ENCODE data around the gene MID1IP1. TPM values are rescaled to one million over a fixed set of nuclear protein-coding genes. Genes with fewer than 3 reads are reported as not detected.
A peak's percentile ranks its signal among the peaks of the same experiment; 100 is the strongest.

MID1IP1 gene
- total RNA-seq, 2 donors from 2014 or later: 42.8 to 53.2 TPM

GRCh38 chrX:38847903-38848230 lies 46.6 kb downstream of the MID1IP1 start:
- no peak overlapping the region for H3K4me3 ChIP-seq
- WGBS, 2 donors: 6 to 30% methylated on average over 1 of the region's 1 CpG
- H3K4me1 ChIP-seq: peaks cover 17% of the 10 kb centered on the region
- no peak for TF ChIP-seq CTCF (IDR thresholded peaks at IDR 0.05)
- TF ChIP-seq POLR2A (IDR thresholded peaks at IDR 0.05): no peak
- H3K27ac ChIP-seq: peak overlapping the region in 3 of 4 donors; percentile 39 to 70 (median 55)
- DNase-seq (no peak), ATAC-seq (no peak)
- no peaks in the 10 kb centered on the region for H3K36me3 ChIP-seq (replicated peaks in 1 of 2; ENCODE audit: insufficient read depth in 1 of 2, low read depth in 2 of 2)
- H3K9me3 ChIP-seq: no peaks in the 10 kb centered on the region
- intact Hi-C loops (cut with DNase I): no loop called here
- no peaks in the 10 kb centered on the region for H3K27me3 ChIP-seq

- WGBS, 2 donors: 89 to 94% methylated on average over 6 to 7 of the region's 7 CpGs
- ATAC-seq: no peak
- intact Hi-C loops (cut with DNase I): no loop called here
- Histone ChIP-seq H3K4me3 (no peak overlapping the region), H3K36me3 (replicated peaks in 1 of 2; ENCODE audit: insufficient read depth in 1 of 2, low read depth in 2 of 2) (no peaks in the 10 kb centered on the region), H3K27me3 (no peaks in the 10 kb centered on the region), H3K9me3 (no peaks in the 10 kb centered on the region), H3K27ac (no peak overlapping the region), H3K4me1 (peaks cover 17% of the 10 kb centered on the region)
- DNase-seq: no peak
- no peak for TF ChIP-seq POLR2A (IDR thresholded peaks at IDR 0.05)
- no peak for TF ChIP-seq CTCF (IDR thresholded peaks at IDR 0.05)
These were observed 47.6 kb downstream of the MID1IP1 start for GRCh38 chrX:38848671-38849455.

- H3K4me1 ChIP-seq: peaks cover 17% of the 10 kb centered on the region
- TF ChIP-seq POLR2A (IDR thresholded peaks at IDR 0.05): no peak
- ATAC-seq: no peak
These were observed 49.7 kb downstream of the MID1IP1 start for GRCh38 chrX:38850807-38851544.

GRCh38 chrX:38854305-38854704 lies 53.0 kb downstream of the MID1IP1 start:
- ATAC-seq: no peak
- Histone ChIP-seq H3K9me3 (no peaks in the 10 kb centered on the region), H3K27ac (no peak overlapping the region), H3K27me3 (no peaks in the 10 kb centered on the region), H3K36me3 (replicated peaks in 1 of 2; ENCODE audit: insufficient read depth in 1 of 2, low read depth in 2 of 2) (no peaks in the 10 kb centered on the region), H3K4me1 (no peaks in the 10 kb centered on the region), H3K4me3 (no peak overlapping the region)
- no peak for DNase-seq
- TF ChIP-seq POLR2A (IDR thresholded peaks at IDR 0.05): no peak
- no peak for TF ChIP-seq CTCF (IDR thresholded peaks at IDR 0.05)
- WGBS, 2 donors: 38 to 69% methylated on average over 1 to 3 of the region's 3 CpGs
- intact Hi-C loops (cut with DNase I): no loop called here

More at GRCh38 chrX:38850807-38851544, 49.7 kb downstream of the MID1IP1 start:
- WGBS, 2 donors: 77 to 81% methylated on average over 6 of the region's 6 CpGs
- Histone ChIP-seq H3K27me3 (no peaks in the 10 kb centered on the region), H3K27ac (no peak overlapping the region), H3K9me3 (no peaks in the 10 kb centered on the region), H3K4me3 (no peak overlapping the region), H3K36me3 (replicated peaks in 1 of 2; ENCODE audit: insufficient read depth in 1 of 2, low read depth in 2 of 2) (no peaks in the 10 kb centered on the region)
- intact Hi-C loops (cut with DNase I): no loop called here
- DNase-seq: no peak

Other genes with a start within 250 kb of the MID1IP1 start
- 10 to 100 TPM in 1 of 2 donors, 1 to 10 TPM in 1; 8.6 to 18.8 TPM for gene TSPAN7, start 239.9 kb upstream of the MID1IP1 start, total RNA-seq